CD4-positive, alpha-beta T cell treated with Interleukin-12 subunit alpha and Interleukin-12 subunit beta, for 1 hour (primary cell): Measurements from ENCODE around the gene GALM.
"Not testable (repeated sequence)": the region's sequence is repeated elsewhere in the genome, so short reads cannot be mapped to it uniquely, and the experiment has no call there.

Experiments
- DNase-seq: peaks from one replicate; pipeline ENCODE4 v3.0.0-alpha.2; 2020

Gene GALM

GRCh38 chr2:38650717-38651116 is 15.2 kb upstream of the GALM start:
- no peak for DNase-seq

GRCh38 chr2:38652431-38653273 is 13.3 kb upstream of the GALM start:
- DNase-seq = no peak

GRCh38 chr2:38653380-38653714 is 12.6 kb upstream of the GALM start:
- DNase-seq = no peak

GRCh38 chr2:38653715-38654527 is 12.0 kb upstream of the GALM start:
- peak; percentile 60 for DNase-seq

GRCh38 chr2:38654528-38655381 is 11.2 kb upstream of the GALM start:
- no peak for DNase-seq

- DNase-seq = no peak
Observed at GRCh38 chr2:38655441-38655840, 10.5 kb upstream of the GALM start.

- DNase-seq = no peak
Observed at GRCh38 chr2:38656866-38657480, 8.9 kb upstream of the GALM start.

GRCh38 chr2:38658613-38659012 is 7.3 kb upstream of the GALM start:
- DNase-seq = no peak

- no peak for DNase-seq
Observed at GRCh38 chr2:38659115-38659514, 6.8 kb upstream of the GALM start.

GRCh38 chr2:38660282-38660681 is 5.6 kb upstream of the GALM start:
- no peak for DNase-seq

- DNase-seq = no peak
Observed at GRCh38 chr2:38661306-38661705, 4.6 kb upstream of the GALM start.

- peak; percentile 37 for DNase-seq
Observed at GRCh38 chr2:38666556-38666910, 619 bp downstream of the GALM start.

GRCh38 chr2:38668092-38668491 is 2.2 kb downstream of the GALM start:
- no peak for DNase-seq

GRCh38 chr2:38668779-38669479 is 3.0 kb downstream of the GALM start:
- DNase-seq = no peak

- no peak for DNase-seq
Observed at GRCh38 chr2:38671303-38671702, 5.4 kb downstream of the GALM start.

GRCh38 chr2:38671946-38672345 is 6.0 kb downstream of the GALM start:
- DNase-seq = no peak

GRCh38 chr2:38672445-38673391 is 6.8 kb downstream of the GALM start:
- no peak for DNase-seq

- DNase-seq = no peak
Observed at GRCh38 chr2:38676681-38677080, 10.8 kb downstream of the GALM start.

GRCh38 chr2:38680868-38681267 is 15.0 kb downstream of the GALM start:
- DNase-seq = not testable (repeated sequence)

GRCh38 chr2:38682008-38682575 is 16.2 kb downstream of the GALM start:
- peak; percentile 69 for DNase-seq

GRCh38 chr2:38682620-38683019 is 16.7 kb downstream of the GALM start:
- peak; percentile 40 for DNase-seq
